Tibial nerve (tissue), 4 donors: ENCODE results near the gene ST8SIA1. TPM values are rescaled to one million over a fixed set of nuclear protein-coding genes. Genes with fewer than 3 reads are reported as not detected.

Source experiments
- DNase-seq, 2 donors: peaks; one replicate each; pipeline ENCODE4 v3.0.0-alpha.2; 2019; ENCODE audit warnings: low spot score in 2 of 2
- H3K27ac ChIP-seq, 4 donors: fragments of 200-600 bp; sonication (generic) in 3 of 4; one replicate each; pipeline ENCODE4 v1.5.1; 2017 to 2019; ENCODE audit warnings: mild to moderate bottlenecking in 1 of 4
- H3K27me3 ChIP-seq, 2 donors: fragments of 200-600 bp; sonication (generic) in 1 of 2; one replicate each; pipeline versions ENCODE4 v1.5.1 to v1.6.0; 2017 to 2019
- H3K36me3 ChIP-seq, 3 donors: fragments of 200-600 bp; sonication (generic); one replicate each; pipeline ENCODE4 v1.5.1; 2018 to 2019
- H3K4me1 ChIP-seq, 4 donors: fragments of 200-600 bp; sonication (generic) in 3 of 4; one replicate each; pipeline ENCODE4 v1.5.1; 2017 to 2019
- H3K4me3 ChIP-seq, 4 donors: fragments of 200-600 bp; sonication (generic) in 3 of 4; one replicate each; pipeline ENCODE4 v1.5.1; 2017 to 2019; ENCODE audit warnings: mild to moderate bottlenecking in 1 of 4, moderate library complexity in 1 of 4
- H3K9me3 ChIP-seq, 4 donors: fragments of 200-600 bp; sonication (generic) in 3 of 4; one replicate each; pipeline ENCODE4 v1.5.1; 2017 to 2019
- CTCF ChIP-seq, 5 experiments: fragments of 200-600 bp in 3 of 5; fragments of 450-650 bp in 2 of 5; sonication (generic) in 3 of 5; IDR thresholded peaks; one replicate each; pipeline ENCODE4 v1.5.1; 2016 to 2019; ENCODE audit warnings: antibody characterized with exemption in 5 of 5, mild to moderate bottlenecking in 3 of 5, moderate library complexity in 2 of 5
- EP300 ChIP-seq, 2 donors: sonication (generic); formaldehyde crosslinking; IDR thresholded peaks; one replicate each; pipeline ENCODE4 v1.6.1; 2017; ENCODE audit warnings: antibody characterized with exemption in 2 of 2, mild to moderate bottlenecking in 1 of 2
- POLR2A ChIP-seq, 2 donors: fragments of 450-650 bp; IDR thresholded peaks; one replicate each; pipeline ENCODE4 v1.6.1; 2017; ENCODE audit warnings: antibody characterized with exemption in 2 of 2, mild to moderate bottlenecking in 2 of 2, moderate library complexity in 2 of 2
- WGBS, 2 donors: methylation state at CpG; one replicate each; pipeline ENCODE4 v1.1.5; 2018; 5-methylcytosine and 5-hydroxymethylcytosine counted together
- total RNA-seq, 4 donors: library from RNA; depleted of rRNA; stranded (reverse); fragments of >200 nt; gene quantifications; one replicate each; pipeline ENCODE4 v1.1.0, GENCODE V29; 2016

Gene ST8SIA1
- total RNA-seq, 4 donors from 2014 or later = 0.63 to 5.1 (median 2.0) TPM

DNA sequence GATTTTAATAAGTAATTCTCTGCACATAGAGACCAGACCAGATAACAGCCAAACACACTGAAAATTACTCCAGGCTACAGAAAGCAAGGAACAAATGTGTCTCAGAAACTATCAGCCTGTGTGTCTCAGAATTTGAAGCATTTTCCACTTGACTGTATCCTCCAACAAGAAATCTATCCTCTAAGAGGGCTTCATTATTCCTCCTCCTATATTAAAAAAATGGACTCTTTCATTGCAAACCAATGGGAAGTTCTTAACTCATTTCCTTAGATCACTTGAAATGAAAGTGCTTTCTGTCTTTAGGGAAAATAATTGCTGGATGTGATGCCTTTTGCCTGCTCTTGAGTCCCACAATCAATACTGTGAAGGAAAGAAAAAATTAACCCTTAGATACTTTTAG is 2.3 kb downstream of the ST8SIA1 start:
- Histone ChIP-seq H3K27ac (no peak overlapping the region), H3K36me3 (no peaks in the 10 kb centered on the region), H3K9me3 (no peaks in the 10 kb centered on the region), H3K4me1 (peaks cover 0 to 18% (median 9%) of the 10 kb centered on the region in 4 donors), H3K27me3 (peaks cover 0 to 19% of the 10 kb centered on the region in 2 donors), H3K4me3 (no peak overlapping the region)
- no peak for TF ChIP-seq CTCF (IDR thresholded peaks at IDR 0.05)
- TF ChIP-seq EP300 (IDR thresholded peaks at IDR 0.05) = no peak
- no peak for DNase-seq

- no peak overlapping the region for H3K27ac ChIP-seq
- 64 to 65% methylated on average over 4 of the region's 4 CpGs for WGBS, 2 donors
- no peak for DNase-seq
- H3K9me3 ChIP-seq = no peaks in the 10 kb centered on the region
- H3K4me1 ChIP-seq = peaks cover 0 to 15% (median 8%) of the 10 kb centered on the region in 4 donors
- peaks cover 0 to 10% of the 10 kb centered on the region in 2 donors for H3K27me3 ChIP-seq
- no peaks in the 10 kb centered on the region for H3K36me3 ChIP-seq
- no peak for TF ChIP-seq EP300 (IDR thresholded peaks at IDR 0.05)
- TF ChIP-seq POLR2A (IDR thresholded peaks at IDR 0.05) = no peak
- TF ChIP-seq CTCF (IDR thresholded peaks at IDR 0.05) = no peak
- no peak overlapping the region for H3K4me3 ChIP-seq
These were observed 4.9 kb downstream of the ST8SIA1 start for GRCh38 chr12:22329621-22330020.

DNA sequence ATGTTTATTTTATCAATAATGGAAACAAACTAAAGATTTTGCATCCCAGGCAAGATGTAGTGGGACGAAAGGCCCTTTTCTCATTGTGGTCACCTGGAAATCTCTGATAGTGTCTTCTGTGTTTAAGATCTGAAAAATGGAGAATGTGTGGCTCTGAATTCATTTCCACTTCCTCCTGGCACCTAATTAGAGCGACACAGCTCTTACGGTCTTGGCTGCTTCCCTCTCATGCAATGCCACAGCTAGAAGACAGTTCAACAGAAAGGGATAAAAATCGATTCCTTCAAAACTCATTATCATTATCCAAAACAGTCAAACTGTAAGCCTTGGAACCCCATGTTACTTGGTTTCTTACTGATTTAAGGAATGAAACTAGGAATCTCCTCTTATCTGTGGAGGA is 9.3 kb downstream of the ST8SIA1 start:
- DNase-seq = no peak
- Histone ChIP-seq H3K27me3 (no peaks in the 10 kb centered on the region), H3K27ac (no peak overlapping the region), H3K36me3 (no peaks in the 10 kb centered on the region), H3K4me3 (no peak overlapping the region), H3K9me3 (no peaks in the 10 kb centered on the region), H3K4me1 (no peaks in the 10 kb centered on the region)
- TF ChIP-seq POLR2A (IDR thresholded peaks at IDR 0.05) (no peak), EP300 (IDR thresholded peaks at IDR 0.05) (no peak), CTCF (IDR thresholded peaks at IDR 0.05) (no peak)
- WGBS, 2 donors = 84 to 86% methylated on average over 4 of the region's 4 CpGs

GRCh38 chr12:22322091-22322490 is 12.4 kb downstream of the ST8SIA1 start:
- no peak overlapping the region for H3K27ac ChIP-seq

DNA sequence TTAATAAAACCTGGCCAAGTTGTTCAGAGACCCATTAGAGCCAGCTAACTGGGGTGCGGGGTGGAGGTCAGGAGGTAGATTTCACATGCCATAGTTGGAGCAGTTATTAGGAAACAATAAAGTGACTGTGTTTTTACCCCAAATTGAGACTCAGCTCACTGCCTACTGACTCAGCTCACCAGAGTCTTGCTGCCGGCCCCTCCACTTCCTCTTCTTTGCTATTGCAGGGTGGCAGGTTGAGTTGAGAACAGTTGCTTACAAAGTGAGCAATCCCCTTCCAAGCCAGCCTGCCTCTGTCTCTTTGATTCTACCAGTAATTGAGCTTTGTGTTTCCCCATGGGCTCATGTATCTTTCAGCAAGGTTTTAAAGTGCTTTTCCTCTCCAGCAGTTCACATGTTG is 12.9 kb downstream of the ST8SIA1 start:
- Histone ChIP-seq H3K4me3 (no peak overlapping the region), H3K4me1 (no peaks in the 10 kb centered on the region), H3K9me3 (no peaks in the 10 kb centered on the region), H3K27me3 (no peaks in the 10 kb centered on the region), H3K36me3 (no peaks in the 10 kb centered on the region), H3K27ac (no peak overlapping the region)
- DNase-seq = no peak
- WGBS, 2 donors = 32 to 36% methylated on average over 2 of the region's 2 CpGs
- TF ChIP-seq CTCF (IDR thresholded peaks at IDR 0.05) = no peak
- no peak for TF ChIP-seq EP300 (IDR thresholded peaks at IDR 0.05)
- TF ChIP-seq POLR2A (IDR thresholded peaks at IDR 0.05) = no peak

More at GRCh38 chr12:22322091-22322490, 12.4 kb downstream of the ST8SIA1 start:
- no peak for DNase-seq
- TF ChIP-seq CTCF (IDR thresholded peaks at IDR 0.05) (no peak), EP300 (IDR thresholded peaks at IDR 0.05) (no peak), POLR2A (IDR thresholded peaks at IDR 0.05) (no peak)
- Histone ChIP-seq H3K9me3 (no peaks in the 10 kb centered on the region), H3K36me3 (no peaks in the 10 kb centered on the region), H3K4me3 (no peak overlapping the region), H3K4me1 (no peaks in the 10 kb centered on the region), H3K27me3 (no peaks in the 10 kb centered on the region)
- WGBS, 2 donors = 84 to 86% methylated on average over 6 of the region's 6 CpGs
